HG03442 (cell line): ENCODE results near the gene EVL.

Experiments used
- ATAC-seq: cut with Tn5 transposase; IDR thresholded peaks from one replicate; pipeline ENCODE4 v1.9.1; 2021; ENCODE audit warnings: mild to moderate bottlenecking, moderate library complexity; ENCODE audit not compliant: unreplicated experiment

EVL gene

GRCh38 chr14:100142073-100143040, 77.1 kb downstream of the EVL start:
- ATAC-seq: no peak

- no peak for ATAC-seq
Observed at GRCh38 chr14:100143523-100143922, 78.3 kb downstream of the EVL start.

GRCh38 chr14:100143934-100144333, 78.7 kb downstream of the EVL start:
- no peak for ATAC-seq

GRCh38 chr14:100144645-100144995, 79.4 kb downstream of the EVL start:
- ATAC-seq: no peak

GRCh38 chr14:100144996-100145646, 79.9 kb downstream of the EVL start:
- ATAC-seq: no peak

GRCh38 chr14:100145682-100146464, 80.7 kb downstream of the EVL start:
- ATAC-seq: no peak

GRCh38 chr14:100146531-100147091, 81.4 kb downstream of the EVL start:
- no peak for ATAC-seq

- ATAC-seq: no peak
Observed at GRCh38 chr14:100147181-100147631, 82.0 kb downstream of the EVL start.

GRCh38 chr14:100147691-100148464, 82.7 kb downstream of the EVL start:
- no peak for ATAC-seq

- no peak for ATAC-seq
Observed at GRCh38 chr14:100148837-100149731, 83.9 kb downstream of the EVL start.

GRCh38 chr14:100149851-100150611, 84.8 kb downstream of the EVL start:
- no peak for ATAC-seq

- ATAC-seq: no peak
Observed at GRCh38 chr14:100150932-100151587, 85.8 kb downstream of the EVL start.

- ATAC-seq: no peak
Observed at GRCh38 chr14:100152091-100152490, 86.9 kb downstream of the EVL start.

GRCh38 chr14:100153560-100153959, 88.3 kb downstream of the EVL start:
- ATAC-seq: no peak

GRCh38 chr14:100155049-100155621, 89.9 kb downstream of the EVL start:
- ATAC-seq: no peak

- no peak for ATAC-seq
Observed at GRCh38 chr14:100155756-100156616, 90.8 kb downstream of the EVL start.

GRCh38 chr14:100156776-100157175, 91.6 kb downstream of the EVL start:
- no peak for ATAC-seq
